ENCODE data around the gene EDC3.
"Not testable (repeated sequence)": the region's sequence is repeated elsewhere in the genome, so short reads cannot be mapped to it uniquely, and the experiment has no call there.

Gene EDC3

DNA sequence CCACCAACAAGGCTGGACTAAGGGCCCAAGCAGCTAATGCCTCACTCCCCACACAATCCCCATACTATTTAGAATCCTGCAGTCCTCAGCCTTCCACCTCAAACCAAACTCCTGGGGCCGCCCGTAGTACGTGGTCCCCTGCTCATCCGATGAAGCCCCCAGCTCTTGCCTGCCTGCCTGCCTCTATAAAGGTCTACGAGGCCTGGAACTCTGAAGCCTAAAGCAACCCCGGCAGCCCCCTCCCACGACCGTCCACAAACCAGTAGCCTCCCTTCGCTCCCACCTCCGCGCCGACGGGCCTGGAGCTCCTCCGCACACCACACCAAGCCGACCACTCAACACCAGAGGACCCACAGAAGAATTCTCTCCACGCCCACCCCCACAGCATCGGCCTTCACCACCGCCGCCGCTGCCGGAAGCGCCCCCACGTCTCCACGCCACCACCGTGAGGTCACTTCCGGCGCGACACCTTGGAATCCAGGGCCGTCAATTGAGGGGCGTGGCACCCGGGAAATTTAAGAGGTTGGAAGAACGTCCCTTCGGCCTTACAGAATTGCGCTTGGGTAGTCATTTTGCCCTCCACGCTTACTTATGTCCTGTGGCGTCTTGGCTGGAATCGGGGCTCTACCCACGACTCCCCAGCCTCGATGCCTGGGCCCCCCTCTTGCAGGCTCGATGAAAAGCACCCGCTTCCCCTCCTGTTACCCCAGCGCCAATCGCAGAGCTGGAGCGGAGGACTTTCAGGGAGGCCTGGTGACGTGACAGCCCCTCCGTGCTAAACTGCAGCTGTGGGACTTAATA, at the start of gene EDC3:
TSS of gene EDC3 (minus strand) at position 428 of the 801 bp plus-strand sequence. CDS start 20,900 bp downstream, outside the sequence.
- peak; percentile 92 for DNase-seq

DNA sequence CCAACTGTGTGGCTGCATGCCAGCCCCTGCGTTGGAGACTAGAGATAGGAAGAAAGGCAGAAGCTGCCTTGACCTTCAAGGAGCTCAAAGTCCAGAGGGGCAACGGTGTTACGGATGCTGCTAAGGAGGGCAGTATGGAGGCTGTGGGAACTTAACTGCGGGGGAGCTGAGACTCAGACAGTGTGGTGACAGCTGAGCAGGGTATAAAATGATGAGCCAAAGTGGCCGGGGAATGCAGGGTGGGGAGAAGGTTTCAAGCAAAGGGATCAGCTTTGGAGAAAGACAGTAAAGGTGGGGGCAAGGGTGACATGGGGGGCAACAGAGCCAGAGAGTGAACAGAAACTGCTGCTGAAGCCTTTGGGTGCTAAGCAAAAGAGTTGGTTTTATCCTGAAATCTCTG, 46.6 kb upstream of the EDC3 start:
- no peak for DNase-seq

DNA sequence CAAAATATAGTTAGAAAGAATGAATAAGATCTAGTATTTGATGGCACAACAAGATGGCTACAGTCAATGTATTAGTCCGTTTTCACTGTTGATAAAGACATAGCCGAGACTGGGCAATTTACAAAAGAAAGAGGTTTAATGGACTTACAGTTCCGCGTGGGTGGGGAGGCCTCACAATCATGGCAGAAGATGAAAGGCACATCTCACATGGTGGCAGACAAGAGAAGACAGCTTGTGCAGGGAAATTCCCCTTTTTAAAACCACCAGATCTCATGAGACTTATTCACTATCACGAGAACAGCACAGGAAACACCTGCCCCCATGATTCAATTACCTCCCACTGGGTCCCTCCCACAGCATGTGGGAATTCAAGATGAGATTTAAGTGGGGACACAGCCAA, 42.4 kb upstream of the EDC3 start:
- not testable (repeated sequence) for DNase-seq

DNA sequence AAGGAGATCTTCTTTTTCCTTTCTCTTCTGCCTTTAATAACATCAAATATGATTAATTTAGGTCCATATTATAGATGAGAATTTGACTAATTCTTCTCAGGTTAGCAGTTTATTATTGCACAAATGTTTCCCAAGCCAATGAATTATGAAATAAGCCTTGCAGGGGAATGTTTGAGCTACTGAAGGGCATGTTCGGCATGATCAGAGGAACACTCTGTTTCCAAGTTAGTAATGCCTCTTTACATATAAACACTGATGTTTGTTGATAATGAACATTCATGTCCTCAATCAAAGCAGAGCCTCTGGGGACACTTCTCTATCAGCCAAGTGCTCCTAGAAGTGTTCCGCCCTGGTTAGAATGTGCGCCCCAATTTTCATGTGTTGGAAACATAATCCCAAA, 39.5 kb upstream of the EDC3 start:
- DNase-seq, result no peak

GRCh38 chr15:74733269-74733668, 37.4 kb upstream of the EDC3 start:
- no peak for DNase-seq

- no peak for DNase-seq
These were observed 37.0 kb upstream of the EDC3 start for GRCh38 chr15:74732846-74733245.

DNA sequence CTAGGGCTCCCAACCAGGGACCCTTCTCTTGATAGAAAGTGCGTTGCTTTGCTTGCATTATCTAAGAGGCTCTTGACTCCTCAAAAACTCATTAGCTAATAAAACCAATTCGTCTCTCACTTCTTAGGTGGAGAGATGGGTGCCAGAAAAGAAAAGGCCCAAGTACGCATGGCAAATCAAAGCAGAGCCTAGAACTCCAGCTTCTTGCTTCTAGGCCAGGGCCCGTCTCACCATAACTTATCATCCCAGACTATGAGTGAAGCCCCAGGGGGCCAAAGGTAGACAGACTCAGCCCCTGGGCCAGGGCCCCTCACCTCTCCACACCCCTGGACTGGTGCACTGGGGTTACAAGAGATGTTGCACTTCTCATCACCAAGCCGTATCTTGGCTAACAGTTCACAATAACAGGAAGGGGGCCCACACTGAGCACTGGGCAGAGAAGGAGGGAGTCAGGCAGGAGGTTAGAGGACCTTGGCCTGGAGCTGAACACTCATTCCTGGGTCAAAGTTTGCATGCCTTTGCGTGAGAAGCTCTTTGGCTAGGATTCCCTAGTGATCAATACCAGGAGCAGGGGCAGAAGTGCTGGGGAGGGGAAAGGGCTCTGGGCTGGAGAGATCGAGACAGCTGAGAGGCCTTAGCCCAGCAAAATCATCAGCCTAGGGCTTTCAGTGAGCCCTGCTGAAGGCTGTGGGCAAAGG, 34.9 kb upstream of the EDC3 start:
- DNase-seq, result no peak

DNA sequence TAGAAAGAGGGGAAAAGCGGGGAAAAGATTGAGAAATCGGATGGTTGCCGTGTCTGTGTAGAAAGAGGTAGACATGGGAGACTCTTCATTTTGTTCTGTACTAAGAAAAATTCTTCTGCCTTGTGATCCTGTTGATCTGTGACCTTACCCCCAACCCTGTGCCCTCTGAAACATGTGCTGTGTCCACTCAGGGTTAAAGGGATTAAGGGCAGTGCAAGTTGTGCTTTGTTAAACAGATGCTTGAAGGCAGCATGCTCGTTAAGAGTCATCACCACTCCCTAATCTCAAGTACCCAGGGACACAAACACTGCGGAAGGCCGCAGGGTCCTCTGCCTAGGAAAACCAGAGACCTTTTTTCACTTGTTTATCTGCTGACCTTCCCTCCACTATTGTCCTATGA, 33.5 kb upstream of the EDC3 start:
- not testable (repeated sequence) for DNase-seq

DNA sequence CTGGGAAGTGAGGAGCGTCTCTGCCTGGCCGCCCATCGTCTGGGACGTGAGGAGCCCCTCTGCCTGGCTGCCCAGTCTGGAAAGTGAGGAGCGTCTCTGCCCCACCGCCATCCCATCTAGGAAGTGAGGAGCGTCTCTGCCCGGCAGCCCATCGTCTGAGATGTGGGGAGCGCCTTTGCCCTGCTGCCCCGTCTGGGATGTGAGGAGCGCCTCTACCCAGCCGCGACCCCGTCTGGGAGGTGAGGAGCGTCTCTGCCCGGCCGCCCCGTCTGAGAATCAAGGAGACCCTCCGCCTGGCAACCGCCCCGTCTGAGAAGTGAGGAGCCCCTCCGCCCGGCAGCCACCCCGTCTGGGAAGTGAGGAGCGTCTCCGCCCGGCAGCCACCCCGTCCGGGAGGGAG, 32.9 kb upstream of the EDC3 start:
- not testable (repeated sequence) for DNase-seq

DNA sequence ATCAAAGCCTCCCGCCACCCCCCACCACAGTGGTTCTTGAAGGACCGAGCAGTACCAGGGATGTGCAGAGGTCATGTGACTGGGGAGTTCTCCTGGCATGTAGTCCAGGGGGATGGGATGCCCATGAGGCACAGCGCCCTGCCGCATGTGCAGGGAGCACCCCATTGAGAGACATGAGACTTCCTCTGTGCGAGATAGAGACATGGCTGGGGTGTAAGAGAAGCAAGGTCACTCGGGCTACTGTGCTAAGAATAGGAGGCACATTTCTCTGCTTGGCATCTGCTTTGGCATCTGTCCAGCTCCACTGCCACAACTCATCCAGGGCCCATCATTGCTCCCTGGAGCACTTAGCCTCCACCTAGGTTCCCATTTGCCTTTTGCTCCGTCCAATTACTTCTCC, 31.9 kb upstream of the EDC3 start:
- DNase-seq, result no peak

GRCh38 chr15:74726774-74727164, 30.9 kb upstream of the EDC3 start:
- DNase-seq, result no peak

- DNase-seq, result no peak
These were observed 30.3 kb upstream of the EDC3 start for GRCh38 chr15:74725845-74726773.

DNA sequence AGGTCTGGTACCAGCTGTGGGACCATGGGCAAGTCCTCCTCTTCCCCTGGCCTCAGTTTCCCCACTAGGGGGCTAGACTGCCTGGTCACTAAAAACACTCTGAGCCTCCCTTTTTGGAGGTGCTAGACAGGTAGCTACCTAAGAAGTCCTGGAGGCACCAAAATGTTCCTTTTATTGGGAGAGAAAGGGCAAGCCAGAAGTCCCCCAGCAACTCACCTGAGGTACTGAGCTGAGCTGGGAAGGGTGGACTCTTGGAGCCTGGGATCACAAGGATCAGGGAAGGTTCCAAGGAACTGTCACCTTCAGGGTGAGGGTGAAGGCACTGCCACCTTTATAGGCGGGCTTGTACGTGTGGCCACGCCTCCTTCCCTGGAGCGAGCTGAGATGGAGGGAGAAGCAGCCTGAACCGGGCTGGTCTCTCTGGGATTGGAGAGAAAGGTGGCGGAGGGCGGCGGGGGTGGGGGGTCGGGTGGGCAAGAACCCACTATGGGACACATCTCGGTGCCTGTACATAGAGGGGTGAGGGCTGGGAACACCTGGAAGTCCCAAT, 29.5 kb upstream of the EDC3 start, which contains the start of gene CYP1A1:
TSS of gene CYP1A1 (minus strand) at position 304 of the 550 bp plus-strand sequence. CDS start 2,431 bp downstream, outside the sequence.
- no peak for DNase-seq

GRCh38 chr15:74724570-74725224, 28.9 kb upstream of the EDC3 start:
- no peak for DNase-seq

DNA sequence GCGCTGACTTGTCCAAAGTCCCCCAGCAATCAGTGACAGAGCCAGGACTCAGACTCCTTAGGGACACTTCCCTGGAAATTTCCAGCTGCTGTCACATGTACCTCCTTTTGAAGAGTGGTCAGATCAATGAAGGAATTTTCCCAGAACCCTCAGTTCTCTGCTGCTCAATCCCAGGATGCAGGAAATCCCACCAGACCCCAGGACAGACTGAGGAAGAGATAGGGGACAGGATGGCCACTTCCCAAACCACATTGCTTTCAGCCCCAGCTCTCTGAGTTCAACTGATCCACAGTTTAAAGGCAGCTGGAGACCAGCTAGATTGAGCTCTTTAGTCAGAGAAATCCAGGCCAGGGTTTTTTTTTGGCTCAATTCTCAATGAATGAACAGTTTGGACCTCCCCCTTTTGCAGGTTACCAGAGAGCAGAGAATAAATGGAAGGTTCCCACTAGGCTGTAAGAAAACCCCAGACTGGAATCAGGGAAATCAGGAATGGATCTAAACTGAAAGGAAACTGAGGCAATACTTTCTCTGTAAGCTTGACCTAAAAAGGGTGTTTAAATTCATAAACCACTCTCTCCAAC, 28.0 kb upstream of the EDC3 start:
- DNase-seq, result no peak

GRCh38 chr15:74723187-74723586, 27.4 kb upstream of the EDC3 start:
- no peak for DNase-seq

DNA sequence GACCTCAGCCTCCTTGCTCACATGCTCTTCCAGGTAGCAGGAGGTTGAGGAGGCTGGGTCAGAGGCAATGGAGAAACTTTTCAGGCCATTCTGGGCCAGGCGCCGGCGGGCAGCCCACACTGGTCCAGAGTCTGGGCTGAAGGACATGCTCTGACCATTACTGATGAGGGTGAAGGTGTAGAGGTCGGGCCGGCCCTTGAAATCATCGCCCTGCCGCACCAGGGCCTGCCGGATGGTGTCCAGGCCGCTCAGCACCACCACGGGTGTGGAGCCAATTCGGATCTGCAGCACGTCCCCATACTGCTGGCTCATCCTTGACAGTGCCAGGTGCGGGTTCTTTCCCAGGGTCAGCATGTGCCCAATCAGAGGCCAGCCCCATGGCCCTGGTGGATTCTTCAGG, 26.8 kb upstream of the EDC3 start:
- no peak for DNase-seq

GRCh38 chr15:74716651-74717050, 20.8 kb upstream of the EDC3 start:
- no peak for DNase-seq

- DNase-seq, result no peak
These were observed 16.5 kb upstream of the EDC3 start for GRCh38 chr15:74712311-74712710.

GRCh38 chr15:74710319-74711094, 14.7 kb upstream of the EDC3 start:
- DNase-seq, result no peak

DNA sequence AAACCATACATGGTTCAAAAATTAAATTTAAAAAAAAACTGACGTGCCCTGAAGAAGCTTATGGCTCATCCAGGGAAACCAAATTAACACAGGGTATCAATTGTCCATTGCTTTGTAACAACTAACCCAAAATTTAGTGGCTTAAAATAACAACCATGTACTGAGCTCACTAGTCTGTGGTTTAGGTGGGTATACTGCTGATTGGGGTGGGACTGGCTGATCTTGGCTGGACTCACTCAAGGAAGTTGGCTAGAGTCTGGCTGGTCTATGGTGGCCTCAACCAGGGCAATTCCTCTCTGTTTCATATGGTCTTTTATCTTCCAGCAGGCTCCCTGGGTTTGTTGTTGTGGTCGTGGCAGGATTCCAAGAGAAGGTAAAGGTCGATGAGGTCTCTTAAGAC, 14.1 kb upstream of the EDC3 start:
- no peak for DNase-seq

Data from left hindlimb (tissue), 1 donor.